GM12878 (cell line): ENCODE results near the gene FIBCD1. TPM values are rescaled to one million over a fixed set of nuclear protein-coding genes. Genes with fewer than 3 reads are reported as not detected.
A peak's percentile ranks its signal among the peaks of the same experiment; 100 is the strongest.

Experiments used
- BACH1 ChIP-seq: fragments of 450-650 bp; IDR thresholded peaks from 2 replicates; pipeline ENCODE4 v1.6.1; 2017; ENCODE audit warnings: mild to moderate bottlenecking, borderline replicate concordance
- EGR1 ChIP-seq, 2 experiments: IDR thresholded peaks; 1 replicate in 1 of 2; 2 replicates in 1 of 2; pipeline ENCODE4 v1.6.1; 2011 to 2012; ENCODE audit warnings: low read depth in 2 of 2, low read length in 2 of 2, borderline replicate concordance in 1 of 2, mild to moderate bottlenecking in 1 of 2, moderate library complexity in 1 of 2
- ETV6 ChIP-seq, 2 experiments: fragments of 450-650 bp in 1 of 2; IDR thresholded peaks in 1 of 2; conservative IDR thresholded peaks in 1 of 2; 2 replicates each; pipeline ENCODE4 v1.6.1; 2014; ENCODE audit warnings: antibody characterized with exemption in 1 of 2, borderline replicate concordance in 1 of 2, low read depth in 1 of 2, mild to moderate bottlenecking in 1 of 2, moderate library complexity in 1 of 2
- HDAC6 ChIP-seq: fragments of 200-600 bp; sonication (generic); IDR thresholded peaks from one replicate; pipeline ENCODE4 v1.8.0; 2017; ENCODE audit warnings: antibody characterized with exemption; ENCODE audit not compliant: unreplicated experiment
- IRF4 ChIP-seq: IDR thresholded peaks from 2 replicates; pipeline ENCODE4 v1.6.1; 2011; ENCODE audit warnings: low read depth, low read length
- LARP7 ChIP-seq: fragments of 450-650 bp; IDR thresholded peaks from 2 replicates; pipeline ENCODE4 v1.6.1; 2017; ENCODE audit warnings: mild to moderate bottlenecking
- MEF2A ChIP-seq: IDR thresholded peaks from 2 replicates; pipeline ENCODE4 v1.6.1; 2011; ENCODE audit warnings: low read depth, mild to moderate bottlenecking, low read length, moderate library complexity; ENCODE audit not compliant: insufficient read depth
- MTA2 ChIP-seq: fragments of 450-650 bp; IDR thresholded peaks from 2 replicates; pipeline ENCODE4 v1.6.1; 2016; ENCODE audit warnings: low read depth, mild to moderate bottlenecking, moderate library complexity
- MTA3 ChIP-seq: IDR thresholded peaks from 2 replicates; pipeline ENCODE4 v1.6.1; 2012; ENCODE audit warnings: low read length, inconsistent platforms, borderline replicate concordance
- NFIC ChIP-seq: IDR thresholded peaks from 2 replicates; pipeline ENCODE4 v1.6.1; 2012; ENCODE audit warnings: low read depth, mild to moderate bottlenecking, inconsistent platforms, low read length, moderate library complexity
- NFYB ChIP-seq: IDR thresholded peaks from 2 replicates; pipeline ENCODE4 v1.6.1; 2011; ENCODE audit warnings: low read depth, mild to moderate bottlenecking, low read length, improper control_type of control experiment, moderate library complexity; ENCODE audit not compliant: insufficient read depth
- NR2F1 ChIP-seq: fragments of 450-650 bp; conservative IDR thresholded peaks from 2 replicates; pipeline ENCODE4 v1.6.1; 2017; ENCODE audit warnings: mild to moderate bottlenecking
- NRF1 ChIP-seq: conservative IDR thresholded peaks from 2 replicates; pipeline ENCODE4 v1.6.1; 2011; ENCODE audit warnings: mild to moderate bottlenecking, low read depth, low read length, improper control_type of control experiment
- PAX8 ChIP-seq: fragments of 450-650 bp; IDR thresholded peaks from 2 replicates; pipeline ENCODE4 v1.6.1; 2017; ENCODE audit warnings: mild to moderate bottlenecking, moderate library complexity
- PML ChIP-seq: IDR thresholded peaks from 2 replicates; pipeline ENCODE4 v1.6.1; 2012; ENCODE audit warnings: low read length, inconsistent platforms
- POU2F2 ChIP-seq: IDR thresholded peaks from 3 replicates; pipeline ENCODE4 v1.6.1; 2011; ENCODE audit warnings: low read depth, mild to moderate bottlenecking, low read length, borderline replicate concordance
- RFX5 ChIP-seq: IDR thresholded peaks from 2 replicates; pipeline ENCODE4 v1.6.1; 2011; ENCODE audit warnings: low read depth, low read length, improper control_type of control experiment
- SUZ12 ChIP-seq: fragments of 200-600 bp; sonication (generic); IDR thresholded peaks from one replicate; pipeline ENCODE4 v1.6.1; 2018; ENCODE audit warnings: antibody characterized with exemption, mild to moderate bottlenecking; ENCODE audit not compliant: unreplicated experiment
- TCF7 ChIP-seq: IDR thresholded peaks from 2 replicates; pipeline ENCODE4 v1.6.1; 2014; ENCODE audit warnings: antibody characterized with exemption, borderline replicate concordance
- ZNF622 ChIP-seq: fragments of 450-650 bp; IDR thresholded peaks from 2 replicates; pipeline ENCODE4 v1.6.1; 2017; ENCODE audit warnings: mild to moderate bottlenecking, inconsistent platforms
- ZSCAN29 ChIP-seq: fragments of 450-650 bp; IDR thresholded peaks from 2 replicates; pipeline ENCODE4 v1.6.1; 2017; ENCODE audit warnings: mild to moderate bottlenecking, moderate library complexity
- polyA plus RNA-seq, 11 experiments: library from polyadenylated mRNA; depleted of rRNA in 4 of 11; unstranded in 6 of 11; stranded (reverse) in 5 of 11; fragments of >200 nt; fragmentation: Nextera tagmentation in 4 of 11; fragmentation: Illumina TruSeq in 1 of 11; extraction: Ambion mirVana in 4 of 11; extraction: Trizol in 1 of 11; gene quantifications; 1 replicate in 1 of 11; 2 replicates in 10 of 11; pipeline versions ENCODE4 v1.2.1 to v1.2.3, GENCODE V29; 2011 to 2016; ENCODE audit warnings: inconsistent platforms in 2 of 11, missing spikeins in 2 of 11, low read depth in 1 of 11
- total RNA-seq, 4 experiments: library from RNA; depleted of rRNA in 3 of 4; stranded (reverse); fragments of >200 nt in 3 of 4; fragmentation: Illumina TruSeq in 1 of 4; extraction: Trizol in 1 of 4; gene quantifications; 2 replicates each; pipeline versions ENCODE4 v1.2.1 to v1.2.3, GENCODE V29; 2013 to 2021
- TF ChIP-seq, protein P1 (sequence below): fragments of 450-650 bp; conservative IDR thresholded peaks from 2 replicates; pipeline ENCODE4 v1.6.1; 2017; ENCODE audit warnings: mild to moderate bottlenecking, moderate library complexity
- TF ChIP-seq, protein P2 (sequence below): IDR thresholded peaks from 2 replicates; pipeline ENCODE4 v1.6.1; 2011; ENCODE audit warnings: low read depth, low read length, improper control_type of control experiment, borderline replicate concordance
- TF ChIP-seq, protein P3 (sequence below): IDR thresholded peaks from 2 replicates; pipeline ENCODE4 v1.6.1; 2011; ENCODE audit warnings: low read depth, mild to moderate bottlenecking, low read length, moderate library complexity, borderline replicate concordance; ENCODE audit errors: extremely low read depth
- TF ChIP-seq, protein P4 (sequence below): IDR thresholded peaks from 2 replicates; pipeline ENCODE4 v1.6.1; 2012; ENCODE audit warnings: low read depth, low read length, improper control_type of control experiment
- TF ChIP-seq, protein P5 (sequence below): IDR thresholded peaks from 2 replicates; pipeline ENCODE4 v1.6.1; 2012; ENCODE audit warnings: low read length, inconsistent platforms

The FIBCD1 gene
- total and polyA plus RNA-seq, 10 of the 15 experiments (the other 5 are each of a cell fraction or from before 2014, with no cell fraction given): 0.04 to 0.95 (median 0.25) TPM; not detected in 6

- TF ChIP-seq, protein P1, sequence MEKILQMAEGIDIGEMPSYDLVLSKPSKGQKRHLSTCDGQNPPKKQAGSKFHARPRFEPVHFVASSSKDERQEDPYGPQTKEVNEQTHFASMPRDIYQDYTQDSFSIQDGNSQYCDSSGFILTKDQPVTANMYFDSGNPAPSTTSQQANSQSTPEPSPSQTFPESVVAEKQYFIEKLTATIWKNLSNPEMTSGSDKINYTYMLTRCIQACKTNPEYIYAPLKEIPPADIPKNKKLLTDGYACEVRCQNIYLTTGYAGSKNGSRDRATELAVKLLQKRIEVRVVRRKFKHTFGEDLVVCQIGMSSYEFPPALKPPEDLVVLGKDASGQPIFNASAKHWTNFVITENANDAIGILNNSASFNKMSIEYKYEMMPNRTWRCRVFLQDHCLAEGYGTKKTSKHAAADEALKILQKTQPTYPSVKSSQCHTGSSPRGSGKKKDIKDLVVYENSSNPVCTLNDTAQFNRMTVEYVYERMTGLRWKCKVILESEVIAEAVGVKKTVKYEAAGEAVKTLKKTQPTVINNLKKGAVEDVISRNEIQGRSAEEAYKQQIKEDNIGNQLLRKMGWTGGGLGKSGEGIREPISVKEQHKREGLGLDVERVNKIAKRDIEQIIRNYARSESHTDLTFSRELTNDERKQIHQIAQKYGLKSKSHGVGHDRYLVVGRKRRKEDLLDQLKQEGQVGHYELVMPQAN: no peak
- TF ChIP-seq, protein P2, sequence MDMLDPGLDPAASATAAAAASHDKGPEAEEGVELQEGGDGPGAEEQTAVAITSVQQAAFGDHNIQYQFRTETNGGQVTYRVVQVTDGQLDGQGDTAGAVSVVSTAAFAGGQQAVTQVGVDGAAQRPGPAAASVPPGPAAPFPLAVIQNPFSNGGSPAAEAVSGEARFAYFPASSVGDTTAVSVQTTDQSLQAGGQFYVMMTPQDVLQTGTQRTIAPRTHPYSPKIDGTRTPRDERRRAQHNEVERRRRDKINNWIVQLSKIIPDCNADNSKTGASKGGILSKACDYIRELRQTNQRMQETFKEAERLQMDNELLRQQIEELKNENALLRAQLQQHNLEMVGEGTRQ: no peak
- peak; percentile 95 for TF ChIP-seq NR2F1
- peak; percentile 63; the same call in 1 of the 2 replicates for TF ChIP-seq NFIC
- no peak for TF ChIP-seq ZNF622
- TF ChIP-seq EGR1 (IDR thresholded peaks at IDR 0.05; ENCODE audit: borderline replicate concordance in 1 of 2, low read depth in 2 of 2, low read length in 2 of 2): no peak
- no peak for TF ChIP-seq HDAC6
- TF ChIP-seq IRF4: peak; percentile 70; the same call in 1 of the 2 replicates
- no peak for TF ChIP-seq ZSCAN29
- TF ChIP-seq, protein P3, sequence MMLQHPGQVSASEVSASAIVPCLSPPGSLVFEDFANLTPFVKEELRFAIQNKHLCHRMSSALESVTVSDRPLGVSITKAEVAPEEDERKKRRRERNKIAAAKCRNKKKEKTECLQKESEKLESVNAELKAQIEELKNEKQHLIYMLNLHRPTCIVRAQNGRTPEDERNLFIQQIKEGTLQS: no peak
- TF ChIP-seq, protein P4, sequence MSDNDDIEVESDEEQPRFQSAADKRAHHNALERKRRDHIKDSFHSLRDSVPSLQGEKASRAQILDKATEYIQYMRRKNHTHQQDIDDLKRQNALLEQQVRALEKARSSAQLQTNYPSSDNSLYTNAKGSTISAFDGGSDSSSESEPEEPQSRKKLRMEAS: no peak
- no peak for TF ChIP-seq NRF1
- no peak for TF ChIP-seq LARP7
- peak; percentile 89; the same call in 1 of the 2 replicates for TF ChIP-seq MTA3
- TF ChIP-seq BACH1: no peak
- TF ChIP-seq NFYB: no peak
- no peak for TF ChIP-seq RFX5
- no peak for TF ChIP-seq SUZ12
- TF ChIP-seq MTA2: peak; percentile 62; the same call in 1 of the 2 replicates
- TF ChIP-seq POU2F2: no peak
- peak; percentile 14; the same call in 1 of the 2 replicates for TF ChIP-seq TCF7
- no peak for TF ChIP-seq ETV6 (conservative IDR thresholded peaks at IDR 0.05 in 1 of 2, IDR thresholded peaks at IDR 0.05 in 1 of 2; ENCODE audit: borderline replicate concordance in 1 of 2, low read depth in 1 of 2)
- TF ChIP-seq, protein P5, sequence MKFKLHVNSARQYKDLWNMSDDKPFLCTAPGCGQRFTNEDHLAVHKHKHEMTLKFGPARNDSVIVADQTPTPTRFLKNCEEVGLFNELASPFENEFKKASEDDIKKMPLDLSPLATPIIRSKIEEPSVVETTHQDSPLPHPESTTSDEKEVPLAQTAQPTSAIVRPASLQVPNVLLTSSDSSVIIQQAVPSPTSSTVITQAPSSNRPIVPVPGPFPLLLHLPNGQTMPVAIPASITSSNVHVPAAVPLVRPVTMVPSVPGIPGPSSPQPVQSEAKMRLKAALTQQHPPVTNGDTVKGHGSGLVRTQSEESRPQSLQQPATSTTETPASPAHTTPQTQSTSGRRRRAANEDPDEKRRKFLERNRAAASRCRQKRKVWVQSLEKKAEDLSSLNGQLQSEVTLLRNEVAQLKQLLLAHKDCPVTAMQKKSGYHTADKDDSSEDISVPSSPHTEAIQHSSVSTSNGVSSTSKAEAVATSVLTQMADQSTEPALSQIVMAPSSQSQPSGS: 0 out of 2 replicates have a peak, but pooled peaks have one; percentile 63
- TF ChIP-seq PML: 0 out of 2 replicates have a peak, but pooled peaks have one; percentile 40
- no peak for TF ChIP-seq PAX8
- 0 out of 2 replicates have a peak, but pooled peaks have one; percentile 33 for TF ChIP-seq MEF2A
Measured at GRCh38 chr9:130870491-130871381, 68.3 kb downstream of the FIBCD1 start (continued).
